ENCODE results near the gene COG8.
A peak's percentile ranks its signal among the peaks of the same experiment; 100 is the strongest.
"Not testable (repeated sequence)": the region's sequence is repeated elsewhere in the genome, so short reads cannot be mapped to it uniquely, and the experiment has no call there.

COG8 gene

GRCh38 chr16:69318177-69318910, 21.0 kb downstream of the COG8 start:
- no peak for DNase-seq

GRCh38 chr16:69316595-69317034, 22.7 kb downstream of the COG8 start:
- DNase-seq = no peak

GRCh38 chr16:69315486-69316311, 23.7 kb downstream of the COG8 start:
- peak in 1 of 2 experiments; percentile 11 for DNase-seq

GRCh38 chr16:69314534-69314933, 24.8 kb downstream of the COG8 start:
- no peak for DNase-seq

GRCh38 chr16:69313469-69313868, 25.9 kb downstream of the COG8 start:
- no peak for DNase-seq

- DNase-seq = peak in 1 of 2 experiments; percentile 9
Measured at GRCh38 chr16:69311533-69312387, 27.6 kb downstream of the COG8 start.

GRCh38 chr16:69310653-69311532, 28.5 kb downstream of the COG8 start, which contains the start of gene VPS4A:
TSS of gene VPS4A (plus strand) at chr16:69311350. CDS start at chr16:69311512, 162 bp downstream.
- peak; percentile 88 to 90 for DNase-seq

- DNase-seq = no peak
Measured at GRCh38 chr16:69309316-69309715, 30.0 kb downstream of the COG8 start.

- DNase-seq = no peak
Measured at GRCh38 chr16:69307856-69308255, 31.5 kb downstream of the COG8 start.

- DNase-seq = no peak
Measured at GRCh38 chr16:69307091-69307490, 32.3 kb downstream of the COG8 start.

GRCh38 chr16:69306031-69306430, 33.3 kb downstream of the COG8 start:
- DNase-seq = no peak

- DNase-seq = no peak
Measured at GRCh38 chr16:69302301-69302700, 37.1 kb downstream of the COG8 start.

- no peak for DNase-seq
Measured at GRCh38 chr16:69301861-69302260, 37.5 kb downstream of the COG8 start.

GRCh38 chr16:69301187-69301586, 38.2 kb downstream of the COG8 start:
- no peak for DNase-seq

- DNase-seq = no peak
Measured at GRCh38 chr16:69298261-69298660, 41.1 kb downstream of the COG8 start.

GRCh38 chr16:69296771-69297170, 42.6 kb downstream of the COG8 start:
- not testable (repeated sequence) for DNase-seq

- no peak for DNase-seq
Measured at GRCh38 chr16:69294051-69294450, 45.3 kb downstream of the COG8 start.

- no peak for DNase-seq
Measured at GRCh38 chr16:69293401-69293800, 46.0 kb downstream of the COG8 start.

- not testable (repeated sequence) for DNase-seq
Measured at GRCh38 chr16:69291657-69292056, 47.7 kb downstream of the COG8 start.

- peak; percentile 16 to 20 for DNase-seq
Measured at GRCh38 chr16:69286941-69287713, 52.2 kb downstream of the COG8 start.

- no peak for DNase-seq
Measured at GRCh38 chr16:69285240-69285639, 54.1 kb downstream of the COG8 start.

Measured in NCI-H2081 (cell line).